GM13976 (cell line): ENCODE measurements around the gene CHRNB4.

Source experiments
- DNase-seq: peaks from one replicate; pipeline ENCODE4 v3.0.0; 2012; ENCODE audit warnings: low spot score
- CTCF ChIP-seq: IDR thresholded peaks from 2 replicates; pipeline ENCODE4 v1.5.1; 2012; ENCODE audit warnings: borderline replicate concordance, mild to moderate bottlenecking; ENCODE audit not compliant: insufficient read depth; ENCODE audit errors: extremely low read depth, missing control alignments, control extremely low read depth
- in situ Hi-C: fragments of 300-500 bp; cut with MboI; formaldehyde crosslinking; loops from one replicate; pipeline ENCODE4 v1.12.0; 2022; ENCODE audit warnings: low sequenced_read_pairs, mixed read lengths, inconsistent platforms; ENCODE audit not compliant: unreplicated experiment

CHRNB4 gene

GRCh38 chr15:78668987-78669386 lies 28.0 kb upstream of the CHRNB4 start:
- in situ Hi-C loops, result no loop called here
- no peak for DNase-seq
- no peak for TF ChIP-seq CTCF

GRCh38 chr15:78667578-78668236 lies 26.7 kb upstream of the CHRNB4 start:
- TF ChIP-seq CTCF, result no peak
- DNase-seq, result no peak
- in situ Hi-C loops, result no loop called here

GRCh38 chr15:78666010-78666409 lies 25.0 kb upstream of the CHRNB4 start:
- in situ Hi-C loops, result no loop called here
- no peak for TF ChIP-seq CTCF
- no peak for DNase-seq

- DNase-seq, result no peak
- TF ChIP-seq CTCF, result no peak
- in situ Hi-C loops, result no loop called here
Measured at GRCh38 chr15:78663703-78664102, 22.7 kb upstream of the CHRNB4 start.

- no peak for TF ChIP-seq CTCF
Measured at GRCh38 chr15:78662028-78662427, 21.0 kb upstream of the CHRNB4 start.

GRCh38 chr15:78661001-78661400 lies 20.0 kb upstream of the CHRNB4 start:
- in situ Hi-C loops, result no loop called here
- no peak for TF ChIP-seq CTCF
- no peak for DNase-seq

More at GRCh38 chr15:78662028-78662427, 21.0 kb upstream of the CHRNB4 start:
- DNase-seq, result no peak
- in situ Hi-C loops, result no loop called here
